NT2/D1 (cell line): ENCODE data around the gene SLC39A11.

Experiments
- SUZ12 ChIP-seq: IDR thresholded peaks from 2 replicates; pipeline ENCODE4 v1.6.1; 2011; ENCODE audit not compliant: insufficient read length, insufficient read depth; ENCODE audit errors: extremely low read depth
- YY1 ChIP-seq: IDR thresholded peaks from 2 replicates; pipeline ENCODE4 v1.6.1; 2011; ENCODE audit not compliant: insufficient read length, insufficient read depth
- ZNF274 ChIP-seq: IDR thresholded peaks from 2 replicates; pipeline ENCODE4 v1.6.1; 2011; ENCODE audit warnings: mild to moderate bottlenecking, low read depth, low read length

DNA sequence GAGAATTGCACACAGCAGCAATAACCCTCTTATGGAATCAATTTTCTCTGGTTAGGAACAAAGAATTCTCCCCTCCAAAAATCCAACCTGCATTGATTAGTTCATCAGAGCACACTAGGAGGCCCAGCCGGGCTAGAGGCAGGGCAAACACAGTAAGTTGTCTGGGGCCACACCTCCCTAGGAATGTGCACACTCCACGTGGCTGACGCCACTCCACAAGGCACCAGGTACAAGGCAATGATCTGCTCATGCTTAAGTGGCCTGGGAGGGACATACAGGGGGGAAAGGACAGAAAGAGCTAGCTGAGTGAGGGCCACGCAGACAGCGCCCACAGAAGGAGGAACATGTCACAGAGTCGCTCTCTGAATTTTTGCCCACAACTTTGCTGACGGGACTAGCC lies 107.6 kb downstream of the SLC39A11 start:
- TF ChIP-seq ZNF274 (no peak), YY1 (no peak), SUZ12 (no peak)
